HG02763 (cell line): ENCODE measurements around the gene VPS8.

ENCODE experiments used
- ATAC-seq: cut with Tn5 transposase; IDR thresholded peaks from one replicate; pipeline ENCODE4 v1.9.1; 2021; ENCODE audit warnings: mild to moderate bottlenecking, moderate library complexity; ENCODE audit not compliant: unreplicated experiment

Gene VPS8, protein sequence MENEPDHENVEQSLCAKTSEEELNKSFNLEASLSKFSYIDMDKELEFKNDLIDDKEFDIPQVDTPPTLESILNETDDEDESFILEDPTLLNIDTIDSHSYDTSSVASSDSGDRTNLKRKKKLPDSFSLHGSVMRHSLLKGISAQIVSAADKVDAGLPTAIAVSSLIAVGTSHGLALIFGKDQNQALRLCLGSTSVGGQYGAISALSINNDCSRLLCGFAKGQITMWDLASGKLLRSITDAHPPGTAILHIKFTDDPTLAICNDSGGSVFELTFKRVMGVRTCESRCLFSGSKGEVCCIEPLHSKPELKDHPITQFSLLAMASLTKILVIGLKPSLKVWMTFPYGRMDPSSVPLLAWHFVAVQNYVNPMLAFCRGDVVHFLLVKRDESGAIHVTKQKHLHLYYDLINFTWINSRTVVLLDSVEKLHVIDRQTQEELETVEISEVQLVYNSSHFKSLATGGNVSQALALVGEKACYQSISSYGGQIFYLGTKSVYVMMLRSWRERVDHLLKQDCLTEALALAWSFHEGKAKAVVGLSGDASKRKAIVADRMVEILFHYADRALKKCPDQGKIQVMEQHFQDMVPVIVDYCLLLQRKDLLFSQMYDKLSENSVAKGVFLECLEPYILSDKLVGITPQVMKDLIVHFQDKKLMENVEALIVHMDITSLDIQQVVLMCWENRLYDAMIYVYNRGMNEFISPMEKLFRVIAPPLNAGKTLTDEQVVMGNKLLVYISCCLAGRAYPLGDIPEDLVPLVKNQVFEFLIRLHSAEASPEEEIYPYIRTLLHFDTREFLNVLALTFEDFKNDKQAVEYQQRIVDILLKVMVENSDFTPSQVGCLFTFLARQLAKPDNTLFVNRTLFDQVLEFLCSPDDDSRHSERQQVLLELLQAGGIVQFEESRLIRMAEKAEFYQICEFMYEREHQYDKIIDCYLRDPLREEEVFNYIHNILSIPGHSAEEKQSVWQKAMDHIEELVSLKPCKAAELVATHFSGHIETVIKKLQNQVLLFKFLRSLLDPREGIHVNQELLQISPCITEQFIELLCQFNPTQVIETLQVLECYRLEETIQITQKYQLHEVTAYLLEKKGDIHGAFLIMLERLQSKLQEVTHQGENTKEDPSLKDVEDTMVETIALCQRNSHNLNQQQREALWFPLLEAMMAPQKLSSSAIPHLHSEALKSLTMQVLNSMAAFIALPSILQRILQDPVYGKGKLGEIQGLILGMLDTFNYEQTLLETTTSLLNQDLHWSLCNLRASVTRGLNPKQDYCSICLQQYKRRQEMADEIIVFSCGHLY (N-terminal part only)

DNA sequence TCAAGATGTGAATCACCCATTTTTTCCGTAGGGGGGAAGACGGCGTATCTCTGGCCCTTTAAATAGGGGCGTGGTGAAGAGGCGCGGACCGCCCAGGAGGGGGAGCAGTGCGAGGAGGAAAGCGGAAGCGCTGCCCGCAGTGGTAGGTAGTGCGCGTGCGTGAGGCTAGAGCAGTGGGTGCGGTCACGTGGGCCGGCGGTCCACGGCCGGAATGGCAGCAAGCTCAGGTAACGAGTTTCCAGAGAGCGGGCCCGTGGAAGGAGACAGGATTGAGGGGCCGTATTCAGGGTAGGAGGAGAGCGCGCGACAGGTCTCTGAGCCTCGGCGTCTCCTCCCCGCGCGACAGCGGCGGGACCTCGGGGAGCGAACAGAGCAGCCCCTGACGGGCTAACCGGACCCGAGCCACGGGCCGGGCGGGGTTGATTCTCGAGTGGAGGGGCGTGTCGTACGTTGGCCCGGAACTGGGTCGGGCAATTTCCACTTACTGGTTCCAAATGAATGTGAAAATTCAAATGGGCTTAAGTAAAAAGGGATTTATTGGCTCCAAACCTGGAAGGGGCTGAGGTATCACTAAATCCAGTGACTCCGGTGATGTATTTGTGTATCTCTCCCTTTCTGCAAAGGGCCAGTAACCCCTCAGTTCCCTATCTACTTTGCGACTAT, at the start of gene VPS8:
Gene VPS8, plus strand, starts transcription at position 168 of the 663 bp plus-strand sequence. CDS start 12,467 bp downstream, outside the sequence.
- peak; percentile 93 for ATAC-seq

DNA sequence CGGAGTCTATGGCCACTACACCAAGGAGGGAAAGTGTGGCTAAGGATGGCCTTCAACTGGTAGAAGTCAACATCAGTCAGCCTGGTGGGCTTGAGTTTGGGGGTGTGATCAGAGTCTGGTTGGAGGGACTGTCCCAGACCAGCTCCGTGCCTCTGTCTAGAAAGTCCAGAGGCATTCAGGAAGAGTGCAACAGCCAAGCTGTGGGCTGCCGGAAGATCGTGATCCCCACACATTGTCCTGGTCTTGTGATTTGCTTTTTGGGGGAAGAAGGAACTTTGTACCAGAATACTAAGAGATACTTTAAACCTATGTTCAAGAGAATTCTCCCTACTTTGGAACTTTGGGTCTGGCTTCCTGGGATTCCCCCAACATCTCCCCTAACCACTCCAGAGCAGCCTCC, 47.8 kb upstream of the VPS8 start:
- no peak for ATAC-seq

DNA sequence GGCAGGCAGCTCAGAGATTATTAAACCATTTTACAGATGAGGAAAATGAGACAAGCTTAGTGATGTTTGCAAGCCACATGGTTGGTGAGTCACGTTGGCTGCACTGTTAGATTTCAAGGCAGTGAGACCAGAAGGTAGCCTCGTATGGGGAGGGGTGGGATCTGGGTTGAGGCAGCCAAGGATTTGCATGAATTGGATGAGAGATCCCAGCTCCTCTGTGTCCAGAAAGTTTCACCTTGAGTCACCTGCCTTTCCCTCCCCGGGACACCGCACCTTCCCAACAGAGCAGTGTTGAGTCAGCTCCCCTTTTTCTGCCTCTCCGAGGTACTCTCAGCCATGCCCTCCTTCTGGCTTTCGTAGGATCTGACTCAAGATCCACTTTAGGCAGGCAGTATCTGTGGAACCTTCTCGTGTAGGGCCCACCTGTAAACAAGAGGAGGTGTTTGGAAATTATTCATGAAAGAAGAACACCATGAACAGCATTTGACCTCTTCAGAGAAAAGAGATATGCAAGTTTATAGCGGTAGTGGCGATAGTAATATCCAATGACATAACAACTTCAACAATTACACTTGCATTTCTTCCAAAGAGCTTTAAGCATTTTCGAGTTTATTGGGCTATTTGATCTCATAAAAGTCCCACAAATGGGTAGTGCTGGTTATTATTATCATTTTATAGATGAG, 46.8 kb upstream of the VPS8 start:
- ATAC-seq: no peak

DNA sequence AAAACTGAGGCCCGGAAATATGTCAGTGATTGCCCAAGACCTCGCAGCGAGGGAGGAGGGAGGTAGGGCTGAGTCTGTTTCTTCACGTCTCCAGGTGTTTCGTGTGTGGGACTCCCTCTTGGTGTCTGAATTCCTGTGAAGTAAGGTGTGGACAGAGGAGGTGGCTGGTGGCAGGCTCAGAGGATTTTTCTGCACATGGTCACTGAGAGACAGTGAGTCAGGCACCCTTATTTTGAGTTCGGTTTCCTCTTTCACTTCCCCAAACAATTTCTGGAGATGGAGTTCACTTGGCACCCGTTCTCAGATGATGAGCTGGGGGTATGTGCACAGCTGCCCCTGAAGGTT, 46.3 kb upstream of the VPS8 start:
- no peak for ATAC-seq

DNA sequence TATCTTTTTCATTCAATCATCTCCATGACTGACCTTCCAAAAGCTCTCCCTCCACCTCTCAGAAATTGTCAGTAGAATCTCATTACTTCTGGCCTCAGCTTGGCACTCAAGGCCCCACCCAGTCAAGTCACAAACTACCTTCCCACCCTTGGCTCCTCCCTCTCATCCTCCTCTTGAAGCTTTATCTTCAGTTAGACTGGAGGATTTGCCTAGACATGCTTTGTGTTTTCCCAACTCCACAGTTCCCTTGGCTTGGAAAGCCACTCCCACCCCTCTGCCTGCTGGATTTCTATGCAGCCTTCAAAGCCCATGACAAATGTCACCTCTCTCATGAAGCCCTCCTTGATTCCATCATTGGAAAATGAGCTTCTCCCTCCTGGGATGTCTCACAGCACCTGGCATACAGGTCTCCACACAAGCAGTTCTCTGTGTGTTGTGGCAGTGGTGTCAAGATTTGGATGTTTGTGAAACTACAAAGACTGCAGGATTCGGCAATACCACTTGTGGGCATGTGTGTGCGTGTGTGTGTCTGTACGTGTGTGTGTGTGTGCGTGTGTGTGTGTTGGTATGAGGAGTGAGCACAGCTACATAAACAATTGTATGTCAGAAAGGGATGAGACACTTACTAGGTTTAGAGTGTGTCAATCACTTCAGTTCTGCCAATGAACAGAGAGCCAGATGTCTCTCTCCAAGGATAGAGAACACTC, 45.3 kb upstream of the VPS8 start:
- ATAC-seq: no peak

DNA sequence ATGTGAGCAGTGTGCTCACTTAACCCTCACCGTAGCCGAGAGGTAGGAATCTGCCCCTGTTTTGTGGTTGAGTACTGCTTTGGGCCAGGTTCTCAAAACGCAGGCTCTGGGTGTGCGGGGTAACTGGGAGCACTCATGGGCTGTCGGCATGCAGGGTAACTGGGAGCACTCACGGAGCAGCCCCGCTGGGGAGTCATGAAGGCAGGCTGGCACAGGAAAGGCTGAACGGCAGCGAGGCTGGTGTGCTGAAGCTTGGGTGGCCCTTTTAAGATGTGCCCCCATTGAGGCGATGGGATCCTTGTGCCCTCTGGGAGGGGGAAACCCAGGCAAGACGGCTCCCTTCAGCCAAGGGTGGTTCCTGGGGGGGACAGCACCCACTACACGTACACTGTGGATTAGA, 44.6 kb upstream of the VPS8 start:
- ATAC-seq: no peak

DNA sequence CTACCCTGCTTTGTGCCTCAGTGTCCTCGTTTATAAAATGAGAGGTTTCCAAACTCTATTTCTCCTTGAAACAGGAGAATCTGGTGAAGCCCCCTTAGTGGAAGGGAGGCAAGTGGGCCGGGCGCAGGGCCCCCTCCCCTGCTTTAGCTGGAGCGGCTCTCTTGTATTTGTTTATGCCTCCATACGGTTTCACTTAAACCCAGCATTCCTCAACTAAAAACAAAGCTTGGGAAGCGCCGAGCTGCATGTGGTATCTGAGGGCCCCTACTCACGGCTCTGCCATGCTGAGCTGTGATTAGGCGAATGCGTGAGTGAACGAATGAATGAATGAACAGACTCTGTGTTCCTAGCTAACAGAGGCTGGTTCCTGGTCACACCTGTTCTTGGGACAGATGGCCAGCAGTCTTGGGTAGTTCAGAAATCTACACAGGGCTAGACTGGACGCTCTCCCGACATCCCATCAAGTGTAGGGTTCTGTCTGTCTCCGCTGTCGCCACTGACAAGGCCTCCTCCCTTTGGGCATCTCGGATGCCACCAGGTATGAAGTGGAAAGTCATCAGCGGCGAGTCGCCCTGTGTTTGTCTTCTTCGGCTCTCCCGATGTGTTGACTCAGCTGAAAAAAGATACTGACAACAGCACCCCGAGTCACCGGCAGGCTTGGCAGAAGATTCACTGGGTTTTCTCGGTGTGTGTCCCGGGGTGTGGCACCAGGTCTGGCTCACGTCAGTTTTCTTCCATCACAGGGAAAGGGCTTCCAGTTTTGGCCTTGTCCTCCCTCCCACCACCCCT, 42.4 kb upstream of the VPS8 start:
- ATAC-seq: no peak

DNA sequence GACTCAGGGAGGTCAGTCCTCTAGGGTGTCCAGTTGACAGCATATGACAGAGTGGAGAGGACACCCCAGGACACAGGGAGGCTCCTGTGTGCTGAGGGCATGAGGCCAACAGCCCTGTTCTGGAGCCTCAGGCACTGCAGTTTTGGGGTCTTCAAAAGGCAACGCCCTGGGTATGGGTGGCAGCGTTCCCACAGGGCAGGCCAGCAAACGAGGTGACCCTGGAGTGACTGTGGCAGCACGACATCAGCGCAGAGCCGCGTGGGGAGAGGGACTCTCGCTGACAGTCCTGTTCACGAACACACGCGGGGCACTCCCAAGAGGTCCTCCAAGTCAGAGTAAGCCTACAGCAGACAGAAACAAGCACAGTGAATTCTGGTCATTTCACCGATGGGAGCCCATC, 41.4 kb upstream of the VPS8 start:
- no peak for ATAC-seq

DNA sequence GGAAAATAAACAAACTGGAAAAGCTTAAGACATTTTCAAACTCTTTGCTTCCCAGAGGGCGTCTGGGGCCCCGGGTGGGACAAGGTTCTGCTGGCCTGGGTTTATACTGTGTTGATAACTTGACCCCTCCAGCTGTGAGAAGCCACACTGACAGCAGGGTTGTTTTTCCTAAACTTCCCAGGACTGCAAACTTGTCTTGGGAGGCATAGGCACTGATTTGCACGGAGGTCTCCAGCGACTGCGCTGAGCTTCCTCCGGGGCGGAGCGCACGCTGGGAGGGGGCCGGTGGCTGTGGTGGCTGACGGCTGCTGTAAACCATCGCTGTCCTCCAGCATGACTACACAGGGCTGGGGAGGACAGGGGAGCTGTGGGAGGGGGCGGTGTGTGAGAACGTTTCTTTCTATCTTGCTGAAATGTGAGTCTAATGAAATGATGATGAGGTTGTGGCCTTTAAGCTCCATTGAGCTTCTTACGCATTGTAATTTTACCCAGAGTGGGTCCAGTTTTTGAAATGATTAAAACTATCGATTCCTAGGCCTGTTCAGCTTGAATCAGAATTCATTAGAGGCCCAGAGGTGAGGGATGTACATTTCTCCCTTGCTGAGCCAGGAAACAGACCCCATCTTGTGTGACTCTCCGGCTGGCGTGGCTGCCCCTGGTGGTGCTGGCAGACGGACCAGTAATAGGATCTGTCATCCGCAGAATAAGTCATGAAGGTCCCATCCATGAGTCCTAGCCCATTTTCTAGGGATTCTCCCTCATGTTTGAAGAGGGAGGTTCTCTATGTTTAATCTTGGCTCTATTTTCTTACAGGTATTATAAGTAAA, 40.5 kb upstream of the VPS8 start:
- no peak for ATAC-seq

DNA sequence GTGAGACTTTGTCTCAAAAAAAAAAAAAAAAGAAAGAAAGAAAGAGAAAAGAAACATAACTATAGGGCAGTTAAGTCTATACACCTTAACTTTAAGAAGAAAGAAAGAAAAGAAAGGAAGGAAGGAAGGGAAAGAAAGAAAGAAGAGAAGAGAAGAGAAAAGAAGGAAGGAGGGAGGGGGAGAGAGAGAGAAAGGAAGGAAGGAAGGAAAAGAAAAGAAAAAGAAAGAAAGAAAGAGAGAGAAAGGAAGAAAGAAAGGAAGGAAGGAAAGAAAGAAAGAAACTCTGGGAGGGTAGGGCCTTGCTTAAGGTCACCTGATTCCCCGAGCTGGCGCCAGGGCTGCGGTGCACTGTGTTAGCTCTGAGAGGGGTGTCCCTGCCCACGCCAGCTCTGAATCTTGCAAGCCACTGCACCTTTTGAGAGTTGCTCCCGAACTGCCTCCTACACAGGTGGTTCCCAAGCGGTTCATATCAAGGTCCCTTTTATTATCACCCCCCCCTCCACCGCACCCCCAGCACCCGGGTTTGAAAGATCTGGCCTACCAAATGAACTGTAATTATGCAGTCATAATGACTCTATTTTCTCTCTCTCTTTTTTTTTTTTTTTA, 39.2 kb upstream of the VPS8 start:
- no peak for ATAC-seq

DNA sequence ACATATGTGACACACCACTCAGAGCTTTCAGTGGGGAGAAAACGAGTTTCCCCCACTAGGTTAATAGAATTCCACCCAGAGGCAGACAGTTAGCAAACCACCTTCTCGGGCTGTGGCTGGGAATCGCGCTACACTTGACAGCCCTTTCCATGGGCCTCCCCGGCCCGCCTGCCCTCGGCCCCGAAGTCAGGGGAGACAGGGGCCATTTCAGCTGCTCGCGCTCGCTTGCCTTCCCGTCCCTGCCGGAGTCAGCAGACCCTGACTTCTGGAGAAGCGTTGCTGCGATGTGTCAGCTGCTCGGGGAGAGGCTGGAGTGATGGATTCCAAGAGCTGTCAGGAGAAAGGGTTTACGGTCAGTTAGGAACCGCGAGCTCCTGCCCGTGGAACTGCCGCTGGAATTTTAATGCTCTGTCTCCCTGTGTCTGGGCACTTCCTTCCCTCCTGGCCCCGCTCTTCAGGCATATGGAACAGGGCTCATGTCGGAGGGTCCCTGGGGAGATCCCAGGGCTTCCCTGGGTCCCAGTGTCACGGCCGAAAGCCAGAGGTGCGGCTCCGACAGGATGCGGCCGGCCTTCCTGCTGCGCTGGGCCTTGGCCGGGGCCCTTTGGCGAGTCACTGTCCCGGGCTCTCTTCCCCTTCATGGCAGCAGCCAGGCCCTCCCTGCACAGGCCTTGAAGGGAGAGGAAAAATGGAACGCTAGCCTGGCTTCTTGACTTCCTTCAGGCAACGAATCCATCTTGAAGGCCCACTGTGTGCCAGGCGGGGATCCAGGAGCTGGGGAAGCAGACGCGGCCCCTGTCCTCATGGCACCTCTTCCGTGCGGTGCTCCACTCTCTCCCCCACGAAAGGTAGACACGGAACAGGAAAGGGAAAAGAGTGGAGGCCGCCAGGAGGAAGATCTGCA, 38.4 kb upstream of the VPS8 start:
- ATAC-seq: no peak

DNA sequence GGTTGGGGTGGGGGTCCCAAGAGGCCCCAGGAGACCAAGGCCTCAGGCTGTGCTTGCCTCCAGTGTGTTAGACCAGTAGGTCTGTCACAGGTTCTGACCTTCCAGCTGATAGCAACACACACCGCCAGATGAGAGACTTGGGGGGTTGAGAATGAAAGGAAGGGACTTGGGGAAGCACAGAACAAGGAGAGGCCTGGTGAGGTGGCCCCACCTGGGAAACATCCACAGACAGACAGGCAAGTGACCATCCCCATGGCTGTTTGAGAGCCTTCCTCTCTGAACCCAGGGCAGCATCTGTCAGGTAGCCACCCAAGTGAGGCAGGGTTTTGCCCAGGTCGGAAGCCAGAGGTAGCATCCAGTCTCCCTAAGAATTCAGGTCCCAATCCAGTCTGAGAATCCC, 35.0 kb upstream of the VPS8 start:
- no peak for ATAC-seq

DNA sequence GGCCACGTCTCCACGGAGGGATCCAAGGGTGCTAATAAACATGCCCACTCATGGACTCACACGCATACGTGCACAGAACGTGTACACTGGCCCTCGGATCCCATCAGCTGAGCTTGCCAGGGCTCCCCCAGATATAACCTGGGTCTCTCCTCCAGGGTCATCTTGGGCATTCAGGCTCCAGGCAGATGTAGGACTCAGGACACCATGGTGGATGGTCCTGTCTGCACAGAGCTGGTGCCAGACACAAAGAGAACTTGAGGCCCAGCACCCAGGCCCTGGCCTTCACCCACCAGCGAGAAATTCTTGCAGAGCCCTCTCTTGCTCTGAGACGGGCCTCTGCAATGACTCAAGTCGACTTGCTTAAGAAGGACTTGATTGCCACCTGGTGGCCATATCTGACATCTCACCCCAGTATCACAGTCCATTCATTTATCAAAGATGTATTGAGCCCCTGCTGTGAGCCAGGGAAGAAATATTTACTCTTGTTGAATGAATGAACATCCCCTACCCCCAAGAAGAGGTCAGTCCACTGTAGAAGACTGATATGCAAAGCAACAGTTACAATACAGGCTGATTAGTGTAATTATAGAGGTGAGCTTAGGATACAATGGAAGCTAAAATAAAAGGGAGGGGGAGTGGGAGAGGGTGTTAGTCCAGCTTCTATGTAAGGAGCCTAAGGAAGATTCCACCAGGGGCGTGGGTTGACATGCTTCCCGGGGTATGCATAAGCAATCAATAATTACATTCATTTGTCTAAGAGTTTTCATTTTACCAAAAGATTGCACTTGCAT, 34.2 kb upstream of the VPS8 start:
- no peak for ATAC-seq

DNA sequence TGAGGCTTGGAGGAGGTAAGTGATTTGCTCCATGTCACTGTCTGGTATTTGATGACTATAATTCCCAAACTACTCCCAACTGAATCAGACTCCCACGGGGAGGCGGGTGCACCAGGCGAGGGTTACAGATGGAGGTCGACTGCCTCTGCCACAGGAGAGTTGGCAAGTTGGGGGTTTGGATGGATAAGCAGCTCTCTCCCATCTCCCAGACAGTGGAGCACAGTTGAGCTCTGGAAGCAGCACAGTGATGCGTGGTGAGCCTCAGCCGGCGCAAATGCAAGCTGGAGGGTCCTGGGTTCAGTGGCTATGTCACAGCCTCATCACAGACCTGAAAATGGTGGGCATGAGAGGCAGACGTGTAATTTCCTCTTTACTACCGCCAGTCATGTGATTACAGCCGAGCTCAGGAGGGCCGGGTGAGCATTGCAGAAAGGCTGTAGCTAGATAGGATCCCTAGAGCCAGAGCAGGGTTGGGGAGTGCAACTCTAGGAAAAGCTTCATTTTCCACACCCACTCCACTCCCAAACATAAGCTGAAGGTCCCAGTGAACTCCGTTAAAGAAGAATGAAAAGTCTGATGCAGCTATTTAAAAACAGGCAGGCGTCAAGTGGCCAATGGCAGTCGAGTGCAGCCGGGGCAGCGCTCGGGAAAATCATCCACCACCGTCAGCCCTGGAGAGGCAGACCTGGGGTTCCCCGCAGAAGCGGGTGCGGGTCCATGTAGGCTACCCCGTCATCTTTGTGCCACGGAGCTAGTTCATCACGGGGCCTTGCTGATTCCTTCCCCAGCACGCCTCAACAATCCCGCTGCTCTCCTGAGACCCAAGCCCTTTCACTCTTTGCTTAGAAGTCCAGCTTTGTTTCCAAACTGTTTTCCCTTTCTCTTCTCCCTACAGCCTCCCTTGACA, 33.3 kb upstream of the VPS8 start:
- ATAC-seq: no peak
